Epithelial cell of proximal tubule (primary cell): ENCODE data around the gene TMEM63C. TPM values are rescaled to one million over a fixed set of nuclear protein-coding genes. Genes with fewer than 3 reads are reported as not detected.
"Not testable (repeated sequence)": the region's sequence is repeated elsewhere in the genome, so short reads cannot be mapped to it uniquely, and the experiment has no call there.

Experiments used
- DNase-seq: peaks from one replicate; pipeline ENCODE4 v3.0.0-alpha.2; 2011; ENCODE audit warnings: low read depth
- H3K4me3 ChIP-seq: 2 replicates; pipeline ENCODE4 v1.5.1; 2011; ENCODE audit warnings: low read depth, mild to moderate bottlenecking, low read length
- total RNA-seq: library from RNA; depleted of rRNA; stranded (reverse); fragments of >200 nt; gene quantifications from 2 replicates; pipeline ENCODE4 v1.2.3, GENCODE V29; 2015
- TF ChIP-seq, protein P1 (sequence below): conservative IDR thresholded peaks from 2 replicates; pipeline ENCODE4 v1.5.1; 2012; ENCODE audit warnings: low read depth, mild to moderate bottlenecking, low read length

TMEM63C gene
- total RNA-seq, 1 donor from 2014 or later, result 0.35 TPM

DNA sequence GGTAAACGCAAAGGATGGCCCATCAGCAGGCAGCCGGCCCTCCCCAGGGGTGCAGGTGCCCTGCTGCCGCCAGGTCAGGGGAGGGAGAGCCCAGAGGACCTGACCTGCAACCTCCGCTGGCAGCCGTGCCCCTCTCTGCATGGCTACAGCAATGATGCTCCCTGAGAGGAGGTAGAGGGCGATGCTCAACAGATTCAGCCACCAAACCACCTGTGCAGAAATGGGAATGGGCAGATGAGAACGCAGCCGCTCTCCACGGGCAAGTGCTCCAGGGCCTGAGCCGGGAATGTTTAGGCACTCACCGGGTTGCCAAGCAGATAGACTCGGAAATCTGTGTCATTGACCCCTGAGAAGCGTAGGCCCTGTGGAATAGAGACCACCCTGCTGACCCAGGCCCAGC, 98.1 kb downstream of the TMEM63C start:
- H3K4me3 ChIP-seq, result no peak overlapping the region
- TF ChIP-seq, protein P1, sequence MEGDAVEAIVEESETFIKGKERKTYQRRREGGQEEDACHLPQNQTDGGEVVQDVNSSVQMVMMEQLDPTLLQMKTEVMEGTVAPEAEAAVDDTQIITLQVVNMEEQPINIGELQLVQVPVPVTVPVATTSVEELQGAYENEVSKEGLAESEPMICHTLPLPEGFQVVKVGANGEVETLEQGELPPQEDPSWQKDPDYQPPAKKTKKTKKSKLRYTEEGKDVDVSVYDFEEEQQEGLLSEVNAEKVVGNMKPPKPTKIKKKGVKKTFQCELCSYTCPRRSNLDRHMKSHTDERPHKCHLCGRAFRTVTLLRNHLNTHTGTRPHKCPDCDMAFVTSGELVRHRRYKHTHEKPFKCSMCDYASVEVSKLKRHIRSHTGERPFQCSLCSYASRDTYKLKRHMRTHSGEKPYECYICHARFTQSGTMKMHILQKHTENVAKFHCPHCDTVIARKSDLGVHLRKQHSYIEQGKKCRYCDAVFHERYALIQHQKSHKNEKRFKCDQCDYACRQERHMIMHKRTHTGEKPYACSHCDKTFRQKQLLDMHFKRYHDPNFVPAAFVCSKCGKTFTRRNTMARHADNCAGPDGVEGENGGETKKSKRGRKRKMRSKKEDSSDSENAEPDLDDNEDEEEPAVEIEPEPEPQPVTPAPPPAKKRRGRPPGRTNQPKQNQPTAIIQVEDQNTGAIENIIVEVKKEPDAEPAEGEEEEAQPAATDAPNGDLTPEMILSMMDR, result no peak
- DNase-seq, result no peak

DNA sequence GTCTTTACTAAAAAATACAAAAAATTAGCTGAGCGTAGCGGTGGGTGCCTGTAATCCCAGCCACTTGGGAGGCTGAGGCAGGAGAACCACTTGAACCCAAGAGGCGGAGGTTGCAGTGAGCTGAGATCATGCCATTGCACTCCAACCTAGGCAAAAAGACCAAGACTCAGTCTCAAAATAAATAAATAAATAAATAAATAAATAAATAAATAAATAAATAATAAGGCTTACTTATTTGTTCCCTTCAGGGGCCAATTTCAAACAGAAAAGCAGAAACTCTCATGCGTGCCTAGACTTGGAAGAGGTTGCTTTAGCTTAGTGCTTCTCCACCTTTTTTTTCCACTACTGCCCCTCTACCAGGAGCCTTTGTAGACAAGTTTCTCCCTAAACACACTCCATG, 99.3 kb downstream of the TMEM63C start:
- not testable (repeated sequence) for H3K4me3 ChIP-seq, DNase-seq

DNA sequence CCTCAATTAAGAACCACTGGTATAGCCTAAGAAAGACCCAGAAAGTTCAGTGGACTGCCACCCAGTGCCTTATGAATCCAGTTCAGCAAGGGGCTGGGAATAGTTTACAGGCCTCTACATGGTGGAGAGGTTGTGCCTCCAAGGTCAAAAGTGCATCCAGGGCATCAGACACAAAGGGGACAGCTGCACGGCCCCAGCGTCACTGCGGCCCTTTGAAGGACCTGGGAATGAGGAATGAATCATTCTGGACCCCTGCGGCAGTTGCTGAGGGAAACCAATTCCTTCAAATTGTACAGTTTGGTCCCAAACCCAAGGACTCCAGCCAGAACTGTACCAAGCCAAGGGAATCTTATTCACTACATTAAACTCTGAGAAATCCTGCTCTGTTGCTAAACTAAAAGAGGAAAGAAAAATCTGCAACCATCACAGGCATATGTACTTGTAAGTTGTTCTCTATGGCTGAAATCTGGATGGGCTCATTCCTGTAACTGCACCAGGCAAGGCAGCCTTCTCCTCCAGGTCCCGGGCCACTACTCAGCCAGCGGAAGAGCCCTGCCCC, 100.3 kb downstream of the TMEM63C start:
- no peak for DNase-seq
- H3K4me3 ChIP-seq, result no peak overlapping the region
- TF ChIP-seq, protein P1, result no peak

DNA sequence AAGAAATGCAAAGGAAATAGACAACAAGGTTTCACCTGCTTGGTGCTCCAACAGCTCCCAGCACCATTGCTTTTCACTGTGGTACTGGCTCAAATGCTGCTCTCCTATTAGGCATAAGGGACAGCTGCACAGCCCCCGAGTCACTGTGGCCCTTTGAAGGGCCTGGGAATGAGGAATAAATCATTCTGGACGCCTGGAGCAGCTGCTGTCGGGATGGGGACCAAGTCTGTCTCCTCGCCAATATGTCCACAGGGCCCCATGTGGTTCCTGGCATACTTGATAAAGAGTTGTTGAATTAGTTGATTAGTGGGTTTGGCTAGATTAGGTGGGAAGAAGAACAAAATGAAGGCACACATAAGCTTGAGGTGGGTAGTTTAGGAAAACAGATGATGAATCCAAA, 102.5 kb downstream of the TMEM63C start:
- no peak for DNase-seq
- H3K4me3 ChIP-seq, result no peak overlapping the region
- TF ChIP-seq, protein P1, result no peak

DNA sequence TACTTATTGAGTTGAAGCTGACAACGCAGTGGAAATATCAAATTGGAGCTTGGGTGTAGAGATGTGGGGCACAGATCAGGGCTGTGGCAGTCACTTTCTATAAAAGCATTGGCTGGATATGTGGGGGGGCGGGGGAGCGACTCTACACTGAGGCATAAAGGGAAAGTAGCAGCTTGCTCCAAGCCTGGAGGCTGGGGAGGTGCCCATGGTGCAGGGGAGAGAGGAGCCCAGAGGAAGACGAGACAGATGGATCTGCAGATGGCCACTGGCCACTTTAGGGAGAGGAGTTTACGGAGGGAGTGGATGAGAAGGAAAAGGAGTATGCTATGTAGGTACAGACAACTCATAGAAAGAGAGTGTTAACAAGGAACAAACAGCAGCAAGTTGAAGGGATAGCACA, 102.9 kb downstream of the TMEM63C start:
- no peak for DNase-seq
- H3K4me3 ChIP-seq, result no peak overlapping the region

DNA sequence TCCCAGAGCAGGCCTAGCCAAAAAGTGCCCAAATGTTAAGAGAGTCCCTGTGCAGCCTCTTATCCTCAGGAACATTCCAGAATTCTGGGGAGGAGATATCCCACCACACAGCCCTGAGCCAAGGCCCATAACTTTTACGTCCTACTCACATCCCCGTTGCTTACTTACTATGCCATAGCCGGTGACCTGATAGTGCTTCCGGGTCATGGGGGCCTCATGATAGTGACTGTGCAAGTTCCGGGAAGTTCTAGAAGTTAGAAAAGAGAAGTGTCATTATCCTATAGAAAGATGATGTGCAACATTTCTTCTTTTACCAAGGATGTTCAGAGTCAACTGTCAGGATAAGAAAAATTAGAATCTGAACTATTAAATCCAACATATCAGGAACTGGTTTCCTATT, 105.0 kb downstream of the TMEM63C start:
- TF ChIP-seq, protein P1, result no peak
- DNase-seq, result no peak
- H3K4me3 ChIP-seq, result no peak overlapping the region

More for the DNA sequence above, 102.9 kb downstream of the TMEM63C start:
- TF ChIP-seq, protein P1, result no peak

DNA sequence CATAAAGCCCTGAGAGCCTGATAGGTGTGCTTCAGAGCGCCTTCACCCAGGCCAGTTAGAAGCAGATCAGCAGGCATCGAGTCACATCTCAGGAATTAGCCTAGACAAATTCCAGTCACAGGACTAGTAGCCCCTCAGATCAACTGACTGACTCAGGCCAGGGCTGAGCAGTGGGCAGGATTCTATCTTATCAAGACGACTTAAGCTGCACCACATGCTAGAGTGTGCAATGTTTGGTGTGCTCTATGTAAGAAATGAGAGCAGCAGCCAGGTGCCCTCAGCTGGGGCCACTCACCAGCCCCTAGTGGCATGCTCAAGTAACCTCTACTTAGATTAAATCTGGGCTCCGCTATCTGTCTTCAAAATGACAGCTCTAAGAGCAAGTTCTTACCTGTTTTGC, 109.1 kb downstream of the TMEM63C start:
- TF ChIP-seq, protein P1, result peak; percentile 16
- H3K4me3 ChIP-seq, result no peak overlapping the region
- DNase-seq, result no peak
